ENCODE results near the gene GNMT. TPM values are rescaled to one million over a fixed set of nuclear protein-coding genes. Genes with fewer than 3 reads are reported as not detected.

Gene GNMT
- total RNA-seq, 1 experiment from 2014 or later, result not detected

- no peaks in the 10 kb centered on the region for H3K9me3 ChIP-seq
- H3K9me3 Mint-ChIP-seq (ENCODE audit: unreplicated experiment), result no peaks in the 10 kb centered on the region
- TF ChIP-seq CTCF (IDR thresholded peaks at IDR 0.05; ENCODE audit: insufficient read depth in 1 of 2, low read depth in 1 of 2, low read length in 1 of 2, severe bottlenecking in 1 of 2, unreplicated experiment in 1 of 2), result no peak
- no peaks in the 10 kb centered on the region for H3K27me3 ChIP-seq (replicated peaks; ENCODE audit: control insufficient read depth, insufficient read depth, low read length)
- H3K36me3 ChIP-seq (ENCODE audit: control insufficient read depth, insufficient read depth, low read length), result no peaks in the 10 kb centered on the region
- DNase-seq, result no peak
- peaks cover 4% of the 10 kb centered on the region for H3K4me1 ChIP-seq
- CTCF ChIA-PET, result no interaction called here
- no peaks in the 10 kb centered on the region for H3K27me3 Mint-ChIP-seq (ENCODE audit: insufficient read depth, unreplicated experiment)
- no peaks in the 10 kb centered on the region for H3K4me1 Mint-ChIP-seq (ENCODE audit: low read depth, unreplicated experiment)
- no peak overlapping the region for H3K4me3 Mint-ChIP-seq (ENCODE audit: unreplicated experiment)
- H3K27ac Mint-ChIP-seq (ENCODE audit: unreplicated experiment), result no peak overlapping the region
- POLR2A ChIA-PET, result no interaction called here
- intact Hi-C loops (cut with micrococcal nuclease; ENCODE audit: unreplicated experiment), result no loop called here
- H3K4me3 ChIP-seq (ENCODE audit: low read depth, low read length), result no peak overlapping the region
- no peaks in the 10 kb centered on the region for H3K36me3 Mint-ChIP-seq (ENCODE audit: insufficient read depth, unreplicated experiment)
- BruUV-seq (replicated peaks), result no TSS peak
Observed at GRCh38 chr6:42923666-42924065, 36.9 kb upstream of the GNMT start.

GRCh38 chr6:42925248-42925857, 35.2 kb upstream of the GNMT start:
- H3K4me1 Mint-ChIP-seq (ENCODE audit: low read depth, unreplicated experiment), result peaks cover 4% of the 10 kb centered on the region
- no peaks in the 10 kb centered on the region for H3K9me3 Mint-ChIP-seq (ENCODE audit: unreplicated experiment)
- Histone ChIP-seq H3K36me3 (ENCODE audit: control insufficient read depth, insufficient read depth, low read length) (no peaks in the 10 kb centered on the region), H3K4me3 (ENCODE audit: low read depth, low read length) (no peak overlapping the region), H3K9me3 (no peaks in the 10 kb centered on the region), H3K4me1 (peaks cover 5% of the 10 kb centered on the region), H3K27me3 (replicated peaks; ENCODE audit: control insufficient read depth, insufficient read depth, low read length) (no peaks in the 10 kb centered on the region)
- TF ChIP-seq CTCF (IDR thresholded peaks at IDR 0.05; ENCODE audit: insufficient read depth in 1 of 2, low read depth in 1 of 2, low read length in 1 of 2, severe bottlenecking in 1 of 2, unreplicated experiment in 1 of 2), result no peak
- intact Hi-C loops (cut with micrococcal nuclease; ENCODE audit: unreplicated experiment), result no loop called here
- POLR2A ChIA-PET, result no interaction called here
- DNase-seq, result no peak
- H3K36me3 Mint-ChIP-seq (ENCODE audit: insufficient read depth, unreplicated experiment), result peaks cover 12% of the 10 kb centered on the region
- CTCF ChIA-PET, result no interaction called here
- no TSS peak for BruUV-seq (replicated peaks)
- H3K27me3 Mint-ChIP-seq (ENCODE audit: insufficient read depth, unreplicated experiment), result no peaks in the 10 kb centered on the region
- H3K27ac Mint-ChIP-seq (ENCODE audit: unreplicated experiment), result no peak overlapping the region
- no peak overlapping the region for H3K4me3 Mint-ChIP-seq (ENCODE audit: unreplicated experiment)

GRCh38 chr6:42928986-42929820, 31.4 kb upstream of the GNMT start, which contains the start of gene CNPY3:
CNPY3 (plus strand) TSS chr6:42929480; CDS start chr6:42929571, 91 bp downstream.
- Histone ChIP-seq H3K4me1 (peaks cover 8% of the 10 kb centered on the region), H3K9me3 (no peaks in the 10 kb centered on the region), H3K27me3 (replicated peaks; ENCODE audit: control insufficient read depth, insufficient read depth, low read length) (no peaks in the 10 kb centered on the region), H3K4me3 (ENCODE audit: low read depth, low read length) (peak within 1 kb of the TSS; percentile 56), H3K36me3 (ENCODE audit: control insufficient read depth, insufficient read depth, low read length) (no peaks in the 10 kb centered on the region)
- intact Hi-C loops (cut with micrococcal nuclease; ENCODE audit: unreplicated experiment), result loop anchor here (1.0 kb wide), 3 partner anchors 28 to 50 kb away; partner anchors contain the start of genes GNMT and PEX6
- TSS peak; percentile 58 for BruUV-seq (replicated peaks)
- Mint-ChIP-seq H3K27ac (ENCODE audit: unreplicated experiment) (peak within 1 kb of the TSS; percentile 76), H3K36me3 (ENCODE audit: insufficient read depth, unreplicated experiment) (peaks cover 38% of the 10 kb centered on the region), H3K9me3 (ENCODE audit: unreplicated experiment) (no peaks in the 10 kb centered on the region), H3K4me3 (ENCODE audit: unreplicated experiment) (peak within 1 kb of the TSS; percentile 100), H3K4me1 (ENCODE audit: low read depth, unreplicated experiment) (peaks cover 13% of the 10 kb centered on the region), H3K27me3 (ENCODE audit: insufficient read depth, unreplicated experiment) (no peaks in the 10 kb centered on the region)
- POLR2A ChIA-PET, result interaction anchor here (0.5 to 2.1 kb wide), 24 partner anchors 8 to 1930 kb away, joined by 3 to 16 read pairs (median 6); partner anchors contain the start of genes CUL7, GNMT, KLC4 and KLHDC3
- DNase-seq, result peak; percentile 95 to 96
- CTCF ChIA-PET, result interaction anchor here (0.6 to 1.4 kb wide), 16 partner anchors 10 to 1356 kb away, joined by 3 to 14 read pairs (median 3); partner anchors contain the start of gene PPP2R5D
- TF ChIP-seq CTCF (IDR thresholded peaks at IDR 0.05; ENCODE audit: insufficient read depth in 1 of 2, low read depth in 1 of 2, low read length in 1 of 2, severe bottlenecking in 1 of 2, unreplicated experiment in 1 of 2), result no peak
